Loucy (cell line): ENCODE data around the gene PRKAG3.

ENCODE experiments used
- H2AFZ ChIP-seq: fragments of 200-600 bp; sonication (generic); 2 replicates; pipeline ENCODE4 v1.6.0; 2016; ENCODE audit warnings: antibody characterized with exemption, mild to moderate bottlenecking, low read length, moderate library complexity
- H3F3A ChIP-seq: fragments of 200-600 bp; 2 replicates; pipeline ENCODE4 v1.6.0; 2016; ENCODE audit warnings: antibody characterized with exemption, low read depth, mild to moderate bottlenecking
- H3K27me3 ChIP-seq: fragments of 200-600 bp; sonication (generic); 2 replicates; pipeline ENCODE4 v1.6.1; 2014; ENCODE audit warnings: low read length, mild to moderate bottlenecking; ENCODE audit not compliant: insufficient read depth, poor library complexity, severe bottlenecking
- H3K36me3 ChIP-seq: fragments of 200-600 bp; sonication (generic); 2 replicates; pipeline ENCODE4 v1.6.1; 2016; ENCODE audit warnings: low read length; ENCODE audit not compliant: insufficient read depth
- H3K4me1 ChIP-seq: fragments of 200-600 bp; sonication (generic); 2 replicates; pipeline ENCODE4 v1.5.1; 2014; ENCODE audit warnings: low read length, mild to moderate bottlenecking; ENCODE audit not compliant: insufficient read depth, poor library complexity, severe bottlenecking
- H3K4me2 ChIP-seq: fragments of 200-600 bp; sonication (generic); 2 replicates; pipeline ENCODE4 v1.6.0; 2014; ENCODE audit warnings: antibody characterized with exemption, low read length, low read depth, mild to moderate bottlenecking; ENCODE audit not compliant: poor library complexity, severe bottlenecking
- H3K4me3 ChIP-seq: fragments of 200-600 bp; sonication (generic); 2 replicates; pipeline ENCODE4 v1.5.1; 2014; ENCODE audit warnings: low read length, mild to moderate bottlenecking, mixed read lengths; ENCODE audit not compliant: poor library complexity, severe bottlenecking
- H3K79me2 ChIP-seq: fragments of 200-600 bp; sonication (generic); 2 replicates; pipeline ENCODE4 v1.6.1; 2014; ENCODE audit warnings: low read length; ENCODE audit not compliant: insufficient read depth
- H3K9ac ChIP-seq: fragments of 200-600 bp; sonication (generic); 2 replicates; pipeline ENCODE4 v1.6.0; 2014; ENCODE audit warnings: mild to moderate bottlenecking, low read depth, low read length, moderate library complexity; ENCODE audit not compliant: poor library complexity, severe bottlenecking
- H3K9me2 ChIP-seq: fragments of 200-600 bp; sonication (generic); replicated peaks from 2 replicates; pipeline ENCODE4 v1.6.1; 2016; ENCODE audit warnings: low read depth, low read length, mixed read lengths
- H3K9me3 ChIP-seq: fragments of 200-600 bp; sonication (generic); 2 replicates; pipeline ENCODE4 v1.6.1; 2014; ENCODE audit warnings: mild to moderate bottlenecking, antibody characterized with exemption, low read length, low read depth; ENCODE audit not compliant: insufficient read depth
- H4K20me1 ChIP-seq: fragments of 200-600 bp; sonication (generic); 2 replicates; pipeline ENCODE4 v1.6.0; 2014; ENCODE audit warnings: antibody characterized with exemption, low read length, mild to moderate bottlenecking; ENCODE audit not compliant: insufficient read depth, poor library complexity, severe bottlenecking
- CTCF ChIP-seq: fragments of 200-600 bp; sonication (generic); conservative IDR thresholded peaks from 2 replicates; pipeline ENCODE4 v1.5.1; 2014; ENCODE audit warnings: mild to moderate bottlenecking, antibody characterized with exemption, low read length
- EZH2phosphoT487 ChIP-seq: fragments of 200-600 bp; IDR thresholded peaks from 2 replicates; pipeline ENCODE4 v1.6.1; 2018; ENCODE audit warnings: antibody characterized with exemption, mild to moderate bottlenecking, moderate library complexity, borderline replicate concordance

The PRKAG3 gene

GRCh38 chr2:218828477-218828778 lies 3.2 kb downstream of the PRKAG3 start:
- TF ChIP-seq CTCF (no peak), EZH2phosphoT487 (no peak)
- no peaks in the 10 kb centered on the region for H4K20me1 ChIP-seq
- H3K4me3 ChIP-seq, result no peak overlapping the region
- no peaks in the 10 kb centered on the region for H3K79me2 ChIP-seq
- H3K9me2 ChIP-seq, result no peaks in the 10 kb centered on the region
- H3K9me3 ChIP-seq, result no peaks in the 10 kb centered on the region
- no peaks in the 10 kb centered on the region for H3K36me3 ChIP-seq
- H3F3A ChIP-seq, result no peaks in the 10 kb centered on the region
- no peaks in the 10 kb centered on the region for H3K27me3 ChIP-seq
- H2AFZ ChIP-seq, result no peak overlapping the region
- no peak overlapping the region for H3K4me2 ChIP-seq
- no peaks in the 10 kb centered on the region for H3K4me1 ChIP-seq
- H3K9ac ChIP-seq, result no peak overlapping the region

- no peak overlapping the region for H2AFZ ChIP-seq
- no peaks in the 10 kb centered on the region for H3K9me2 ChIP-seq
- no peaks in the 10 kb centered on the region for H3K79me2 ChIP-seq
- no peak overlapping the region for H3K4me3 ChIP-seq
- H3F3A ChIP-seq, result no peaks in the 10 kb centered on the region
- no peaks in the 10 kb centered on the region for H3K36me3 ChIP-seq
- no peaks in the 10 kb centered on the region for H3K9me3 ChIP-seq
- TF ChIP-seq CTCF, result no peak
- TF ChIP-seq EZH2phosphoT487, result no peak
- H3K9ac ChIP-seq, result no peak overlapping the region
- no peaks in the 10 kb centered on the region for H4K20me1 ChIP-seq
- no peak overlapping the region for H3K4me2 ChIP-seq
- no peaks in the 10 kb centered on the region for H3K4me1 ChIP-seq
- no peaks in the 10 kb centered on the region for H3K27me3 ChIP-seq
Observed at GRCh38 chr2:218827701-218828476, 3.7 kb downstream of the PRKAG3 start.

- Histone ChIP-seq H2AFZ (no peak overlapping the region), H4K20me1 (no peaks in the 10 kb centered on the region), H3K27me3 (no peaks in the 10 kb centered on the region), H3K79me2 (no peaks in the 10 kb centered on the region), H3K9me3 (no peaks in the 10 kb centered on the region), H3K4me1 (no peaks in the 10 kb centered on the region), H3K9me2 (no peaks in the 10 kb centered on the region), H3K4me2 (no peak overlapping the region), H3F3A (no peaks in the 10 kb centered on the region), H3K4me3 (no peak overlapping the region), H3K36me3 (no peaks in the 10 kb centered on the region), H3K9ac (no peak overlapping the region)
- TF ChIP-seq EZH2phosphoT487 (no peak), CTCF (no peak)
Observed at GRCh38 chr2:218826791-218827190, 4.8 kb downstream of the PRKAG3 start.
